HG03025 (cell line): ENCODE results near the gene OR2T5.
"Not testable (repeated sequence)": the region's sequence is repeated elsewhere in the genome, so short reads cannot be mapped to it uniquely, and the experiment has no call there.

Experiments used
- ATAC-seq: cut with Tn5 transposase; IDR thresholded peaks from one replicate; pipeline ENCODE4 v1.9.1; 2021; ENCODE audit warnings: mild to moderate bottlenecking, moderate library complexity; ENCODE audit not compliant: unreplicated experiment, low FRiP score

The OR2T5 gene

GRCh38 chr1:248488289-248488688, at the start of gene OR2T5:
OR2T5 (plus strand) TSS chr1:248488589; CDS start chr1:248488589, 0 bp downstream.
- ATAC-seq = not testable (repeated sequence)

- ATAC-seq = not testable (repeated sequence)
Observed at GRCh38 chr1:248438668-248439067, 49.7 kb upstream of the OR2T5 start.

GRCh38 chr1:248439283-248439682, 49.1 kb upstream of the OR2T5 start:
- not testable (repeated sequence) for ATAC-seq

GRCh38 chr1:248442500-248443277, 45.7 kb upstream of the OR2T5 start:
- ATAC-seq = not testable (repeated sequence)

GRCh38 chr1:248444603-248445002, 43.8 kb upstream of the OR2T5 start:
- not testable (repeated sequence) for ATAC-seq

- not testable (repeated sequence) for ATAC-seq
Observed at GRCh38 chr1:248445399-248445798, 43.0 kb upstream of the OR2T5 start, which contains the start of gene OR2T2. OR2T2 (plus strand) TSS chr1:248445637; CDS start chr1:248452798, 7,161 bp downstream.

GRCh38 chr1:248448409-248449074, 39.8 kb upstream of the OR2T5 start:
- peak; percentile 33 for ATAC-seq

- not testable (repeated sequence) for ATAC-seq
Observed at GRCh38 chr1:248449821-248450465, 38.4 kb upstream of the OR2T5 start.

- ATAC-seq = peak; percentile 79
Observed at GRCh38 chr1:248450466-248451145, 37.8 kb upstream of the OR2T5 start.

- not testable (repeated sequence) for ATAC-seq
Observed at GRCh38 chr1:248453619-248454018, 34.8 kb upstream of the OR2T5 start.

GRCh38 chr1:248455045-248455444, 33.3 kb upstream of the OR2T5 start:
- not testable (repeated sequence) for ATAC-seq

GRCh38 chr1:248456635-248457034, 31.8 kb upstream of the OR2T5 start:
- not testable (repeated sequence) for ATAC-seq

- not testable (repeated sequence) for ATAC-seq
Observed at GRCh38 chr1:248459117-248459516, 29.3 kb upstream of the OR2T5 start.

GRCh38 chr1:248471154-248471553, 17.2 kb upstream of the OR2T5 start:
- ATAC-seq = no peak

GRCh38 chr1:248472111-248472510, 16.3 kb upstream of the OR2T5 start:
- not testable (repeated sequence) for ATAC-seq

- ATAC-seq = not testable (repeated sequence)
Observed at GRCh38 chr1:248473051-248473450, 15.3 kb upstream of the OR2T5 start, which contains the start of gene OR2T3. OR2T3 (plus strand) TSS chr1:248473351; CDS start chr1:248473351, 0 bp downstream.

- ATAC-seq = not testable (repeated sequence)
Observed at GRCh38 chr1:248475660-248476059, 12.7 kb upstream of the OR2T5 start.

- peak; percentile 92 for ATAC-seq
Observed at GRCh38 chr1:248481686-248482579, 6.5 kb upstream of the OR2T5 start.

GRCh38 chr1:248496661-248497060, 8.3 kb downstream of the OR2T5 start:
- not testable (repeated sequence) for ATAC-seq
